ENCODE results near the gene GABRB3. TPM values are rescaled to one million over a fixed set of nuclear protein-coding genes. Genes with fewer than 3 reads are reported as not detected.

The GABRB3 gene
- total and polyA plus RNA-seq, 2 of the 8 experiments (the other 6 are each of a cell fraction or from before 2014, with no cell fraction given), result 98.8 to 163 TPM

DNA sequence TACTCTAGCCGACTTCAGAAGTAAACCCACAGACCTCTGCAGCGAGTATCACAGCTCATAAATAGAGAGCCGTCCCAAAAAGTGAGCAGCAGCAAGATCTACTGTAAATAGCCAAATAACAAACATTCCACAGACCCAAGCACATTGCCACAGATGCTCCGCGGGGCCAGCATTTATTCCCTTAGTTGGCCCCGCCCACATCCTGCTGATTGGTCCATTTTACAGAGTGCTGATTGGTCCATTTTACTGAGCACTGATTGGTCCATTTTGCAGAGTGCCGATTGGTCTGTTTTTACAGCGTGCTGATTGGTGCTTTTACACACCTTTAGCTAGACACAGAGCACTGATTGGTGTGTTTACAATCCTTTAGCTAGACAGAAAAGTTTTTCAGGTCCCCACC is 17.3 kb upstream of the GABRB3 start:
- Histone ChIP-seq H3K79me1 (ENCODE audit: low read depth, low read length) (no peaks in the 10 kb centered on the region), H2AK5ac (ENCODE audit: low read depth, low read length) (no peak overlapping the region), H2BK12ac (ENCODE audit: low read depth, low read length) (no peak overlapping the region), H3K4me3 (ENCODE audit: extremely low read depth in 1 of 4, insufficient read depth in 2 of 4, low read depth in 3 of 4, low read length in 4 of 4) (no peak overlapping the region), H2AFZ (ENCODE audit: low read length) (no peak overlapping the region), H2BK15ac (ENCODE audit: low read length) (no peak overlapping the region), H3K9me3 (ENCODE audit: insufficient read depth in 2 of 2, low read depth in 1 of 2, low read length in 1 of 2) (peaks cover 5 to 7% of the 10 kb centered on the region in 2 experiments; a peak in 2 of 4 replicates), H4K5ac (ENCODE audit: insufficient read length, low read depth, low read length) (no peak overlapping the region), H3K14ac (ENCODE audit: insufficient read length) (no peak overlapping the region), H3K18ac (ENCODE audit: extremely low read depth, low read length) (no peak overlapping the region), H3K36me3 (ENCODE audit: control insufficient read depth in 2 of 4, insufficient read depth in 4 of 4, low read length in 3 of 4) (no peaks in the 10 kb centered on the region), H4K91ac (replicated peaks; ENCODE audit: insufficient read length, low read length) (no peak overlapping the region), H3K56ac (replicated peaks; ENCODE audit: insufficient read length, low read depth, low read length) (no peak overlapping the region), H2BK20ac (ENCODE audit: low read length) (no peak overlapping the region), H3K4me2 (ENCODE audit: insufficient read depth in 1 of 2, low read depth in 2 of 2, low read length in 2 of 2) (no peak overlapping the region), H4K8ac (ENCODE audit: extremely low read depth, insufficient read depth, low read length) (no peak overlapping the region), H3K27me3 (replicated peaks in 1 of 4; ENCODE audit: control insufficient read depth in 3 of 4, extremely low read depth in 1 of 4, insufficient read depth in 3 of 4, low read length in 3 of 4) (no peaks in the 10 kb centered on the region), H3K4ac (replicated peaks; ENCODE audit: insufficient read length, low read depth, low read length) (no peak overlapping the region), H3K23ac (ENCODE audit: insufficient read length) (no peak overlapping the region), H2BK5ac (ENCODE audit: low read depth, low read length) (no peak overlapping the region), H3K79me2 (ENCODE audit: control insufficient read depth in 1 of 2, insufficient read depth in 2 of 2, low read length in 2 of 2) (no peaks in the 10 kb centered on the region), H3K27ac (ENCODE audit: low read depth, low read length) (no peak overlapping the region), H2BK120ac (replicated peaks; ENCODE audit: low read depth, low read length) (no peak overlapping the region), H3K23me2 (ENCODE audit: low read depth, low read length) (no peaks in the 10 kb centered on the region), H3K4me1 (replicated peaks in 1 of 4; ENCODE audit: control insufficient read depth in 3 of 4, insufficient read depth in 4 of 4, low read length in 3 of 4) (no peaks in the 10 kb centered on the region), H3K9ac (replicated peaks in 1 of 4; ENCODE audit: extremely low read depth in 1 of 4, low read depth in 3 of 4, low read length in 3 of 4) (no peak overlapping the region), H4K20me1 (replicated peaks in 1 of 2; ENCODE audit: control insufficient read depth in 1 of 2, insufficient read depth in 2 of 2, low read length in 2 of 2) (no peaks in the 10 kb centered on the region)
- DNase-seq (ENCODE audit: low read depth in 1 of 2, low spot score in 2 of 2) (no peak), FAIRE-seq (no peak)
- ChIA-PET CTCF (ENCODE audit: partially characterized antibody) (interaction anchor here (1.1 kb wide), 1 partner anchor 49 kb away, joined by 3 read pairs; no protein-coding TSS in a partner anchor), POLR2A (ENCODE audit: partially characterized antibody) (interaction anchor here (1.1 kb wide), 1 partner anchor 29 kb away, joined by 3 read pairs; no protein-coding TSS in a partner anchor)
- peak; percentile 60; the same call in 1 of the 2 replicates for TF ChIP-seq SP1 (IDR thresholded peaks at IDR 0.05; ENCODE audit: low read depth, low read length)
- TF ChIP-seq TBP (IDR thresholded peaks at IDR 0.05; ENCODE audit: low read depth, low read length), result peak; percentile 33; the same call in 1 of the 2 replicates
- no peak for TF ChIP-seq CBX5 (IDR thresholded peaks at IDR 0.05; ENCODE audit: low read depth, low read length)
- 94% methylated on average over 8 of the region's 8 CpGs; no CpG with 5 or more reads in 1 of the 2 experiments for WGBS, 2 experiments (ENCODE audit: extremely low coverage in 1 of 2, insufficient coverage in 1 of 2, insufficient read length in 1 of 2, insufficient replicate concordance in 2 of 2, low coverage in 1 of 2, low lambda C conversion rate in 2 of 2, missing lambda C conversion rate in 1 of 2)

Data from H1 (cell line).